Psoas muscle (tissue), 8 donors: ENCODE data around the gene BLOC1S3. TPM values are rescaled to one million over a fixed set of nuclear protein-coding genes. Genes with fewer than 3 reads are reported as not detected.

ENCODE experiments used
- ATAC-seq, 4 donors: fragments of 200-7000 bp; cut with Tn5 transposase; one replicate each; pipeline ENCODE4 v1.9.1; 2020; ENCODE audit warnings: moderate library complexity in 3 of 4, mild to moderate bottlenecking in 2 of 4
- DNase-seq, 2 donors: peaks; one replicate each; pipeline ENCODE4 v3.0.0-alpha.2; 2020
- H3K27ac ChIP-seq: fragments of 200-600 bp; one replicate; pipeline ENCODE4 v1.8.0; 2022
- H3K27me3 ChIP-seq, 3 donors: fragments of 200-600 bp in 1 of 3; one replicate each; pipeline versions ENCODE4 v1.6.1 to v1.8.0; 2013 to 2022; ENCODE audit warnings: low read length in 2 of 3, mild to moderate bottlenecking in 2 of 3, moderate library complexity in 1 of 3; ENCODE audit not compliant: insufficient read depth in 3 of 3
- H3K36me3 ChIP-seq, 2 donors: fragments of 200-600 bp in 1 of 2; one replicate each; pipeline versions ENCODE4 v1.6.1 to v1.8.0; 2013 to 2022; ENCODE audit warnings: low read depth in 1 of 2, mild to moderate bottlenecking in 1 of 2, moderate library complexity in 1 of 2; ENCODE audit not compliant: insufficient read depth in 1 of 2
- H3K4me1 ChIP-seq: fragments of 200-600 bp; one replicate; pipeline ENCODE4 v1.8.0; 2022
- H3K4me3 ChIP-seq: fragments of 200-600 bp; one replicate; pipeline ENCODE4 v1.8.0; 2022; ENCODE audit warnings: mild to moderate bottlenecking
- H3K9me3 ChIP-seq: fragments of 200-600 bp; one replicate; pipeline ENCODE4 v1.8.0; 2022
- CTCF ChIP-seq: fragments of 200-600 bp; IDR thresholded peaks from one replicate; pipeline ENCODE4 v1.8.0; 2022; ENCODE audit warnings: antibody characterized with exemption
- WGBS, 3 donors: extraction: QIAGEN DNeasy Blood & Tissue Kit; methylation state at CpG; one replicate each; pipeline versions ENCODE4 v1.1.6 to v1.1.7; 2013; 5-methylcytosine and 5-hydroxymethylcytosine counted together
- intact Hi-C, 2 donors: fragments of 100-400 bp; cut with DNase I; formaldehyde crosslinking; loops; one replicate each; pipeline versions ENCODE4 v1.11.0 to v1.14.2; 2022
- polyA plus RNA-seq, 3 donors: library from polyadenylated mRNA; stranded (reverse); fragments of 200-250 nt; gene quantifications; one replicate each; pipeline ENCODE4 v1.2.3, GENCODE V29; 2013
- total RNA-seq, 4 donors: library from RNA; stranded (reverse); fragmentation: NEBNext Ultra II Directional in 2 of 4; extraction: Animal tissue kit (Norgen Biotek cat#: 25700) in 2 of 4; gene quantifications; one replicate each; pipeline versions ENCODE4 v1.2.1 to v1.2.4, GENCODE V29; 2021 to 2023
- donor health status: healthy with polysubstance abuse.
- donor health status: DM: no; HTN: no; CAD: no; lungs with moderate emphysema.
- donor health status: Bipolar disorder and iron deficiency.
- donor health status: healthy.
- donor health status: DM: yes; HTN: yes; CAD: no.
- donor health status: DM: no; HTN: no; CAD: no.
- donor health status: DM: no; HTN: no; CAD: no.
- donor health status: DM: yes; HTN: yes; CAD: no.

Gene BLOC1S3
- total and polyA plus RNA-seq, 7 donors: 3.3 to 7.8 (median 5.5) TPM

DNA sequence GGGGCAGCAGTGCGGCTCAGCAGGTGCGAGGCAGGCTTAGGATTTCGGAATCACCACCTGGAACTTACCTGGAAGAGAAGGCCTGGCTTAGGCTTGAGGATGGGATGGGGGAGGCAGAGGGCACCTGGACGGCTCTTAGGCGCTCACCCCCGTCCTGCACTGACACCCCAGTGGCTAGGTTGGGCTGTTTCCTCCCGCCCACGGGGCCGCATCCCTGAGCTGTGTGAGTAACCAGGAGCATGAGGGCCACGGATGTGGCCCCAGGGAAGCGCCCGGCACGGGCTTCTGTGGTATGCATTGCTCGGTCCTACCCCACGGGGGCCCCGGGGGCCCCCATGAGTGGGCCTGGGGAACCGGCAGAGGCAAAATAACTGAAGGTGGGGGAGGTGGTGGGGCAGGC lies 15.4 kb upstream of the BLOC1S3 start:
- Histone ChIP-seq H3K27ac (no peak overlapping the region), H3K4me1 (no peaks in the 10 kb centered on the region), H3K27me3 (peaks cover 0 to 27% (median 2%) of the 10 kb centered on the region in 3 donors), H3K9me3 (no peaks in the 10 kb centered on the region), H3K36me3 (no peaks in the 10 kb centered on the region), H3K4me3 (no peak overlapping the region)
- no peak for ATAC-seq
- intact Hi-C loops: loop anchor here in 1 of 2 donors (5.0 kb wide), 1 partner anchor 84 kb away; the partner anchor contains the start of gene EXOC3L2
- no peak for DNase-seq
- no peak for TF ChIP-seq CTCF
- 82 to 84% (median 83%) methylated on average over 17 of the region's 17 CpGs for WGBS, 3 donors

- ATAC-seq (no peak), DNase-seq (no peak)
- no peak for TF ChIP-seq CTCF
- Histone ChIP-seq H3K36me3 (no peaks in the 10 kb centered on the region), H3K4me3 (no peak overlapping the region), H3K4me1 (no peaks in the 10 kb centered on the region), H3K27me3 (peaks cover 0 to 27% (median 0%) of the 10 kb centered on the region in 3 donors), H3K27ac (no peak overlapping the region), H3K9me3 (no peaks in the 10 kb centered on the region)
- 76 to 81% (median 79%) methylated on average over 15 of the region's 15 CpGs for WGBS, 3 donors
- intact Hi-C loops: loop anchor here in 1 of 2 donors (5.0 kb wide), 1 partner anchor 83 kb away; the partner anchor contains the start of gene EXOC3L2
Observed at GRCh38 chr19:45163751-45164460, 14.7 kb upstream of the BLOC1S3 start.

DNA sequence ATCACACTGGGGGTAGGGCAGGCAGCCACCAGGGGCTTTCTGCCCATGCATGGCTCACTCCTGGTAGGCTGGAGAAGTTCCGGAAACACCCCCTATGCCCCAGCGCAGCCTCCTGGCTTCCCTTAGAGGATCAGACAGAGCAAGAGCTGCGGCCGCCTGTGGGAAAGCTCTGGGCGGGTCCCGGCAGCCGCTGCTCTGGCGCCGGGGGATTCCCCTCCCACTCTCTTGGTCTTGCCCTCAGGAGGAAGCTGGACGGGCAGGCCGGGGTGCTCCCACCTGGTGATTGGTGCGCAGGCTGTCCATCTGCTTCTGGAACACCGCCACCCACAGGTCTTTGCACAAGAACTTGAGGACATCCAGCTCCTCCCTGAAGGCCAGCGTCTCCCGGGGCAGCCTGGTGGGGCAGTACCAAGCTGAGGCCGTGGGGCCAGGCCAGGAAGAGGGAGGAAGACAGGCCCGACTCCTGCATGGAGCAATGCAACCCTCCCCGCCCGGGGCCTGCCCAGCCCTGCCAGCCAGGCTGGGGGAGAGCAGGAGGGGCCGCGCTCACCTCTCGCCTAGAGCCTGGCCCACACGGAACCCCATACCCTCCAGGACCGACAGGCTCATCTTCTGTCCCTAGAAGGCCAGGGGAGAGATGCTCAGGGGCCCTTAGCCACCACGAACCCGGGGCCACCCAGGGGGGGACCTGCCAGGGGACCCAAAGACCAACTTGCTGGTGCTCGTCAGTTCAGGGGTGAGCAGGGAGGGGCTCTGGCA lies 13.8 kb upstream of the BLOC1S3 start:
- DNase-seq (peak in 1 of 2 donors; percentile 40), ATAC-seq (peak; percentile 21 to 54 (median 30))
- intact Hi-C loops: loop anchor here in 1 of 2 donors (5.0 kb wide), 1 partner anchor 83 kb away; the partner anchor contains the start of gene EXOC3L2
- no peaks in the 10 kb centered on the region for H3K36me3 ChIP-seq
- TF ChIP-seq CTCF: no peak
- H3K4me1 ChIP-seq: no peaks in the 10 kb centered on the region
- WGBS, 3 donors: 36 to 42% (median 37%) methylated on average over 21 to 27 of the region's 27 CpGs
- H3K27me3 ChIP-seq: peaks cover 0 to 25% (median 0%) of the 10 kb centered on the region in 3 donors
- H3K27ac ChIP-seq: no peak overlapping the region
- H3K9me3 ChIP-seq: no peaks in the 10 kb centered on the region
- no peak overlapping the region for H3K4me3 ChIP-seq

DNA sequence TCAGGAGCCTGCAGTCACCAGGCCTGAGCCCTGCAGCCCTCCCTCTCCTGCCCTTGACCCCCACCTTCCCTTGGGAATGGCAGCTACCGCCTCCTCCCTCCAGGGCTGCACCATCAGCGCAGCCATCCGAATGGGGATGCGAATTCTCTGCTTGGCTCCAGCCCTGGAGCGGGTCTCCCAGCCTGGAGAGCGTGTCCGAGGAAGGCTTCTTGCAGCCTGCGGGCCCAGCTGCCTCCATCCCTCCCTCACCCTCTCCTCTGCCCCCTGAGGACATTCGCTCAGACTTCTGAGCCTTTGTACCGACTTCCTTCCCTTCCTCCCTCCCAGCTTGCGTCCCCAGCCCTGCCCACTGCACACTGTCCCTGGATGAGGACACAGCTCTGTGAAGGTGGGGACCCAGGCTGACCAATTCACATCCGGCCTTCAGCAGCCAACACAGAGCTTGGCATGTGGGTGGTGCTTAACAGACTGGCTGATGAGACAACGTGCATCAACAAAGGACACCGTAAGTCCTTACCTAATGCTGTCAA lies 11.8 kb upstream of the BLOC1S3 start:
- WGBS, 3 donors: 48 to 55% (median 52%) methylated on average over 14 of the region's 14 CpGs
- ATAC-seq (no peak), DNase-seq (no peak)
- H3K4me3 ChIP-seq: no peak overlapping the region
- intact Hi-C loops: no loop called here
- no peak for TF ChIP-seq CTCF
- peaks cover 0 to 8% (median 0%) of the 10 kb centered on the region in 3 donors for H3K27me3 ChIP-seq
- no peak overlapping the region for H3K27ac ChIP-seq
- no peaks in the 10 kb centered on the region for H3K4me1 ChIP-seq
- no peaks in the 10 kb centered on the region for H3K36me3 ChIP-seq
- H3K9me3 ChIP-seq: no peaks in the 10 kb centered on the region
